ENCODE data around the gene AKAP13. TPM values are rescaled to one million over a fixed set of nuclear protein-coding genes. Genes with fewer than 3 reads are reported as not detected.

Gene AKAP13
- total and polyA plus RNA-seq, 7 donors = 21.6 to 142 (median 98.5) TPM

GRCh38 chr15:85759376-85759775, 379.0 kb downstream of the AKAP13 start:
- peaks cover 0 to 11% (median 0%) of the 10 kb centered on the region in 4 donors for H3K36me3 ChIP-seq
- peaks cover 0 to 16% (median 13%) of the 10 kb centered on the region in 4 donors for H3K4me1 ChIP-seq
- WGBS, 2 donors = 74 to 82% methylated on average over 13 of the region's 13 CpGs
- no peaks in the 10 kb centered on the region for H3K27me3 ChIP-seq
- peak; percentile 62 for DNase-seq
- H3K4me3 ChIP-seq = no peak overlapping the region
- H3K27ac ChIP-seq = no peak overlapping the region
- no peaks in the 10 kb centered on the region for H3K9me3 ChIP-seq
- no peak for TF ChIP-seq EP300 (IDR thresholded peaks at IDR 0.05)
- no peak for TF ChIP-seq CTCF (IDR thresholded peaks at IDR 0.05)
- no peak for TF ChIP-seq POLR2AphosphoS5 (IDR thresholded peaks at IDR 0.05)
- TF ChIP-seq POLR2A (IDR thresholded peaks at IDR 0.05) = no peak
- intact Hi-C loops (cut with DNase I) = no loop called here

- intact Hi-C loops (cut with DNase I) = no loop called here
- TF ChIP-seq POLR2A (IDR thresholded peaks at IDR 0.05) (no peak), CTCF (IDR thresholded peaks at IDR 0.05) (no peak), POLR2AphosphoS5 (IDR thresholded peaks at IDR 0.05) (no peak), EP300 (IDR thresholded peaks at IDR 0.05) (no peak)
- peak; percentile 57 for DNase-seq
- WGBS, 2 donors = 96 to 98% methylated on average over 6 of the region's 6 CpGs
- Histone ChIP-seq H3K27ac (no peak overlapping the region), H3K27me3 (no peaks in the 10 kb centered on the region), H3K9me3 (no peaks in the 10 kb centered on the region), H3K4me1 (peaks cover 0 to 16% (median 12%) of the 10 kb centered on the region in 4 donors), H3K4me3 (no peak overlapping the region), H3K36me3 (peaks cover 0 to 11% (median 0%) of the 10 kb centered on the region in 4 donors)
Measured at GRCh38 chr15:85760049-85760448, 379.6 kb downstream of the AKAP13 start.

- no peaks in the 10 kb centered on the region for H3K9me3 ChIP-seq
- H3K4me1 ChIP-seq = peaks cover 0 to 10% (median 6%) of the 10 kb centered on the region in 4 donors
- no peak for DNase-seq
- peak overlapping the region in 1 of 4 donors; percentile 74 for H3K27ac ChIP-seq
- TF ChIP-seq POLR2A (IDR thresholded peaks at IDR 0.05) = no peak
- no peak for TF ChIP-seq POLR2AphosphoS5 (IDR thresholded peaks at IDR 0.05)
- no peak for TF ChIP-seq EP300 (IDR thresholded peaks at IDR 0.05)
- no peak for TF ChIP-seq CTCF (IDR thresholded peaks at IDR 0.05)
- WGBS, 2 donors = 94 to 95% methylated on average over 28 of the region's 28 CpGs
- H3K27me3 ChIP-seq = no peaks in the 10 kb centered on the region
- H3K4me3 ChIP-seq = no peak overlapping the region
- peaks cover 0 to 11% (median 0%) of the 10 kb centered on the region in 4 donors for H3K36me3 ChIP-seq
- intact Hi-C loops (cut with DNase I) = no loop called here
Measured at GRCh38 chr15:85760531-85761371, 380.3 kb downstream of the AKAP13 start.

- Histone ChIP-seq H3K27ac (peak overlapping the region in 1 of 4 donors; percentile 74), H3K4me1 (peaks cover 0 to 10% (median 5%) of the 10 kb centered on the region in 4 donors)
- intact Hi-C loops (cut with DNase I) = no loop called here
Measured at GRCh38 chr15:85761635-85762034, 381.2 kb downstream of the AKAP13 start.

More at GRCh38 chr15:85761635-85762034, 381.2 kb downstream of the AKAP13 start:
- H3K4me3 ChIP-seq = no peak overlapping the region
- TF ChIP-seq POLR2AphosphoS5 (IDR thresholded peaks at IDR 0.05) (no peak), EP300 (IDR thresholded peaks at IDR 0.05) (no peak), CTCF (IDR thresholded peaks at IDR 0.05) (no peak), POLR2A (IDR thresholded peaks at IDR 0.05) (no peak)
- H3K27me3 ChIP-seq = no peaks in the 10 kb centered on the region
- WGBS, 2 donors = 89 to 96% methylated on average over 9 of the region's 9 CpGs
- DNase-seq = no peak
- peaks cover 0 to 11% (median 0%) of the 10 kb centered on the region in 4 donors for H3K36me3 ChIP-seq
- H3K9me3 ChIP-seq = no peaks in the 10 kb centered on the region
